SHP77 treated with DMSO at 0.1 percent for 48 hours (cell line): ENCODE results near the gene NANP.
"Not testable (repeated sequence)": the region's sequence is repeated elsewhere in the genome, so short reads cannot be mapped to it uniquely, and the experiment has no call there.

Experiments used
- DNase-seq: peaks from one replicate; lab custom pipeline; 2025; lab: John Stamatoyannopoulos, UW

Gene NANP

DNA sequence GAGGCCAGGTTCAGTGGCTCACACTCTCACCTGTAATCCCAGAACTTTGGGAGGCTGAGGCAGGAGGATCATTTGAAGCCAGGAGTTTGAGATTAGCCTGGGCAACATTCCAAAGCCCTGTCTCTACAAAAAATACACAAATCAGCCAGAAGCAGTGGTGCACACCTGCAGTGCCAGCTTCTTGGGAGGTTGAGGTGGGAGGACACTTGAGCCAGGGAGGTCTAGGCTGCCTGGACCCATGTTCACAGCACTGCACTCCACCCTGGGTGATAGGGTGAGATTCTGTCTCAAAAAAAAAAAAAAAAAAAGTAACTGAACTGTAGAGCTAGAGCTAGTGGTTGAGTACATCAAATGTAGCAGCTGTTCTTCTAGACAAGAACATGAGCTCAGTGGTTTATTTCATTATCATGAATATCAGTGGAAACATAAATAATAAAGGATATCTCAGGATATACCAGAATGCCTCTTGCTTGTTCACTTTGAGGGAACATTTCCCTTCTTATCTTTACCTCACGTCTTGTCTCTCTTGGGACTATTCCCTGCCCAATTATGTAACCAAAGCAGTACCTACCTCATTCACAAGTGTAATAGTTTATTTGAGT is 17.6 kb downstream of the NANP start:
- no peak for DNase-seq

DNA sequence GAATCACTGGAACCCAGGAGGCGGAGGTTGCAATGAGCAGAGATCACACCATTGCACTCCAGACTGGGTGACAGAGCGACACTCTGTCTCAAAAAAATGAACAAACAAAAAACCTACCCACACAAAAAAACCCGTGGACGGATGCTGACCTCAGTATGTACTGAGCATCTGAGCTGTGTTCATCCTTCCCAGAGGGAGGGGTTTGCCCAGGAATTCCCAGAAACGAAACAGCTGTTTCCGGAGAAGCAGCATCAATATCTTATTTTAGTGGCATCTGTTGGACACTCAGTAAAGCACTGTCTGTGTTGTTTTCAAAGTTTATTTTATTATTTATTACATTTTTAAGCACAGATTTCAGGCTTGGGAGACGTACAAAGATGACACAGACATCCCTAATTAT is 18.7 kb downstream of the NANP start:
- no peak for DNase-seq

DNA sequence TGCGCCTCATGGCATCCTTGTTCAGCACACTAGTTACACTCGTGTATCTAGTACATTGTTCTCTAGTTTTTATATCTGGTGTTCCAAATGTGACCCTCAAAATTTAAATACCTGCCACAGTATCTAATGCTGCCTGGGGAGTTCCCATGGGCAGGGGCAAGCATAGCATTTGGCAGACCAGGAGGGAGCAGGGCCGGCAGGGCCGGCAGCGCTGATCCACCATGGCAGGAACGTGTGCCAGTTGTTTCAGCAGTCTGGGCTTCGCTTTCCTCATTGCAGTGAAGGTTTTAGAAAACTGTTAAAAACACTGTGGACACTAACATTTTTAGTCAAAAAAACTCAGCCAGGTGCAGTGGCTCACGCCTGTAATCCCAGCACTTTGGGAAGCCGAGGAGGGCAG is 19.2 kb downstream of the NANP start:
- no peak for DNase-seq

DNA sequence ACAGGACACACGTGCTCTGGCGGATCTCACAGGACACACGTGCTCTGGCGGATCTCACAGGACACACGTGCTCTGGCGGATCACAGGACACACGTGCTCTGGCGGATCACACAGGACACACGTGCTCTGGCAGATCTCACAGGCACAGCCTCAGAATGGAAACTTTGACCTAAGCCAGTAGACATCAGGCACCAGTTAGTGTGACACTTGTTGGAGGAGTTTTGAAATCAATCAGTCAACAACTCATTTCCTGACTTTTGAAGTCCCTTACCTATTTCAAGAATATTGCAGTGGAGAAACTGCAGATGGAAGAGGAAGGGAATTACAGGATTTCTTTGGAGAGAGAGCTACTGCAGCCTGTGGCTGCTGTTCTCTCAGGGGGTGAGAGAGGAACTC is 20.9 kb downstream of the NANP start:
- not testable (repeated sequence) for DNase-seq

DNA sequence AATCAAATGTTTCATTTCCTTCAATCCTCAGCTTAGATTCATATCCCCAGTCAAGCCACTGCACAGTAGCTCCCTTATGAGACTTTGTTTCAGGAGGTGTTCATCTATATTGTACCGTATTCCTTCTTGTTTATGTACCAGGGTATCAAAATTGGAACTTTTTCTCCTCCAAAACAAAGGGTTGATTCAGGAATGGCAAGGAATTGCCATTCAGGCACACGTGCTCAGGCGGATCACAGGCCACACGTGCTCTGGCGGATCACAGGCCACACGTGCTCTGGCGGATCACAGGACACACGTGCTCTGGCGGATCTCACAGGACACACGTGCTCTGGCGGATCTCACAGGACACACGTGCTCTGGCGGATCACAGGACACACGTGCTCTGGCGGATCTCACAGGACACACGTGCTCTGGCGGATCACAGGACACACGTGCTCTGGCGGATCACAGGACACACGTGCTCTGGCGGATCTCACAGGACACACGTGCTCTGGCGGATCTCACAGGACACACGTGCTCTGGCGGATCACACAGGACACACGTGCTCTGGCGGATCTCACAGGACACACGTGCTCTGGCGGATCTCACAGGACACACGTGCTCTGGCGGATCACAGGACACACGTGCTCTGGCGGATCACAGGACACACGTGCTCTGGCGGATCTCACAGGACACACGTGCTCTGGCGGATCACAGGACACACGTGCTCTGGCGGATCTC is 21.5 kb downstream of the NANP start:
- not testable (repeated sequence) for DNase-seq

DNA sequence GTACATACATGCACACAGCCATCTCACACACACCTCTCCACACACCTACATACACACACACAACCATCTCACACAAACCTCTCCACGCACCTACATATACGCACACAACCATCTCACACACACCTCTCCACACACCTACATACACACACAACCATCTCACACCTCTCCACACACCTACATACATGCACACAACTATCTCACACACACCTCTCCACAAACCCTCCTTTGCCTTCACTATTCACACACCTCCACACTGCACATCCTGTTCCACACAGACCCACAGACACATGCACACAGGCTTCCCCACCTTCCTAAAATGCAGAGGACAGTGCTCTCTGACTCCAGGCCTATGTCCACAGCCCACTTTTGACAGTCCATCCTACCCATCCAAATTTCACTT is 22.2 kb downstream of the NANP start:
- DNase-seq = no peak

DNA sequence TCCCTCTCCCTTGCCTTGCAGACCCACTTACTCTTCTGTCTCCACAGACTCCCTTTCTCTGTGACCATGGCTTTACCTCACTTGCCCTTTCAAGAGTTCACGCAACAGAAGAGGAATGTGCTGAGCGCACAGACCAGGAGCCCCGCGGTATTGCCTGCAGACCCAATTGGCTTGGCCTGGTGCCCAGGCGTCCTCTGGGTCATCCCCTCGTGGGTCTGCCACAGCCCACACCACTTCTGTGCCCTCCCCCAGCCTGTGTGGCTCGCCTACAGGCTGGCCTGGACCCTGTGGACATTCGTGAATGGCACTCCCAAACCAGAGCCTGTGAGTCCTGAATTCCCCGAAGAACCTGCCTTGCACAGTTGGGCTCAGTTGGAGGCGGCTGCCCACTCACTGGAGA is 23.2 kb downstream of the NANP start:
- no peak for DNase-seq

DNA sequence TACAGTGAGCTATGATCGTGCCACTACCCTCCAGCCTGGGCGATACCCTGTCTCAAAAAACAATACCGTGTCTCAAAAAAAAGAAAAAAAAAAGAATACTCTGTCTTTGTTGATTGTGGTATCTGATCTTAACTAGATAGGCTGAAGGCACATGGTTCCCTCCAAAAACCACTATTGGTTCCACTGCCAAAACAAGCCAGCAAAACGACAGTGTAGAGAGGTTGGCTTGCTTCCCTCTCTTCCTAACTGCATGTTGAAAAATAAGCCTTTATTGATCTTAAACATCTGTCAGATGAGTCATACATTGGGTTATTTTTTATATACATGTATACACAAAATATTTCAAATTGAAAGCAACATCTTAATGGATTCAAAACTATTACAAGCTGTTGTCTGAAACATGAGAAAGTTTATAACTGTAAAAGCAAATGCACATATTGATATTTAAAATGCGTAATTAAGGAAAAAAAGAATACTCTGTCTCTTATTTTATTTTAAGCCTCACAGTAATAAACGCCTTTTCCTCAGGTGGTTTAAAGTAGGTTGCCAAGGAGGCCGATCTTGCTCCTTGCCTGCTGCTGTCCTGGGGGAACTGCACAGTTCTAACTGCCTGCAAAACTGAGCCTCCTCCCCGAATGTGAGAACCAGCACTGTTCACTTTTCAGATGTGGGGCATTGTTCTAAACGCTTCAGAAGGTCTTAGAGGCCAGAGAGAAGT is 31.5 kb downstream of the NANP start:
- DNase-seq = no peak

DNA sequence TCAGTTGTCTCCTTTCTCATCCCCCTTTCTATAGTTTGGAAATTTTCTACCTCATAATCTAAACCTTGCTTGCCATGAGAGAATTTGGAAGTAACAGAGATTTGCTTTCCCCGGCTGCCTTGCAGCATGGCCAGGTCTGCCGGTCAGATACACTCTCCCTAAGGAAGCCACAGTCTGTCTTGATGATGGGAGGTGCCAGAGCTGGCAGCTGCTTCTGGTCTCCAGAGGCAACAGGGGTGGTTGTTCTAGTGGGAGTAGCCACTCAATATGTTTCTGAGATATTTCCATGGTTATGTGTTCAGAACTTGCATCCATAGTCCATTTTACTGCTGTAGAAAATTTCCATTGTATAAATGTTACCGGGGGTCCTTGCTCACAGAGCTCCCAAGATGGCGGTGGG is 33.0 kb downstream of the NANP start:
- DNase-seq = not testable (repeated sequence)

DNA sequence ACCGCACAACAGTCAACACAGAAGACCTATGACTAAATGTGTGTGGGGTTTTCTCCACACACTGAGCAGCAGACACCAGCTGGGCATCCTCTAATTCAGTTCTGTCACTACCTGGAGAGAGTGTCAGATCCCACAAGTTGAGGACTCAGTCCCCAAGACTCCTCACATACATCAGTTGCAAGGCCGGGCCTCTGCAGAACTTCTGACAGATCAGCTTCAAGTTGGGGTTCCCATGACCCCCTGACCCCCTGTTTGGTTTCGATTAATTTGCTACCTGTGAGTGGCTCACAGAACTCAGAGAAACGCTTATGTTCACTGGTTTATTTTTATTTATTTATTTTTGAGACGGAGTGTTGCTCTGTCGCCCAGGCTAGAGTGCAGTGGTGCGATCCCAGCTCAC is 35.3 kb downstream of the NANP start:
- DNase-seq = no peak

DNA sequence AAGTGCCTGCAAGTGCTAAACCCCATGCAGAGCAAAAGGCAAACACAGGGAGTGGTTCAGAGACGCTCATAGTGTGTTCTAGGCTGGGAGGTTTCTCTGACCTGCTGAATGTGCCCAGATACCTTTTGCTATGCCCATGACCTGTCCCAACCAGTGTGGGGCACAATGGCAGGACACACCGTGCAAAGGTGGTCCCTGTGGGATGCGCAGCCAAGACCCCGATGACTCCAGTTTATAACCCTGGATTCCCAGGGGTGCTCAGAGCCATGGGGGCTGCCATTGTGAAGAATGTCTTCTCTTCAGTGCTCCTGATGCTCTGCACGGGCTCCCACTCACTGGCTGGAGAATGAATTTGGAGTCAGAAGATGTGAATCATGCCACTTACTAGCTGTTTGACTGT is 36.3 kb downstream of the NANP start:
- no peak for DNase-seq

DNA sequence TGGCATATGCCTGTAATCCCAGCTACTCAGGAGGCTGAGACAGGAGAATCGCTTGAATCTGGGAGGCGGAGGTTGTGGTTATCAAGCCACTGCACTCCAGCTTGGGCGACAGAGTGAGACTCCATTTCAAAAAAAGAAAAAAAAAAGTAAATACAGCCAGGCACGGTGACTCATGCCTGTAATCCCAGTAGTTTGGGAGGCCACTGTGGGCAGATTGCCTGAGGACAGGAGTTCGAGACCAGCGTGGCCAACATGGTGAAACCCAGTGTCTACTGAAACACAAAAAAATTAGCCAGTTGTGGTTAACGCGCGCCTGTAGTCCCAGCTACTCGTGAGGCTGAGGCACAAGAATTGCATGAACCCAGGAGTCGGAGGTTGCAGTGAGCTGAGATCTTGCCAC is 36.9 kb downstream of the NANP start:
- no peak for DNase-seq

DNA sequence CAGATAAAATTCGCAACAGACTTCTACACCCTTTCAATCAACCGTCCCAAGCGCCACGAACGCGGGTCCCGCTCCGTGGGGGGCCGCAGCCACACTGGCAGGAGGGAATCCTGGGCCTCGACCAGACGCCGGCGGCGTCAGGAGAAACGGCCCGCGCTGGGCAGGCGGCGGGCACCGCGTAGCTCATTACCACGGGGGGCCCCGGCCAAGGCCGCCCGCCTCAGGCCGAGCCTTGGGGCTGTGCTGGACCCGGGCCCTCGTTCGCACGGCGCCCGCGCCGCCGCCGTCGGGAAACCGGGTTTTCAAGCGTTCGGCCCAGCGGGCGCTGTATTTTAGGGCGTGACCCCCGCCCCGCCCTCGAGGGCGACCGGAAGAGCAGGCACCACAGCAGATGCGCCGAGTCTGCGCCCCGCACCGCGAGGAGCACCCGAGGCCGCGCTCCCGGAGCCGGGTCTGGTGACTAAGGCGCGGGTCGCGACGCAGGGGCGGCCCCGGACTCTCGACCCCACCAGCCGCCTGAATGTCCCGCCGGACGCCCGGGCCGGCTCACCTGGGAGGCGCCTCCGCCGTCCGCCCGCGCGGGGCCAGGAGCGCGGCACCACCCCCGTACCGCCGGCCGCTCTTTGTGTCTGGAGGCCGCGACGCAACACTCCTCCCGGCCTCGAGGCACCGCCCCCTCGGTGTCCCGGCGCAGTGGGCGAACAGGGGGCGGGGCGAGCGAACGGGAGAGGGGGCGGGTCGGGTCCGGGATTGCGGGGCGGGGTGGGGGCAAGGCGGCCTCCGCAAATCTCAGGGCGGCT is 38.7 kb downstream of the NANP start, which contains the start of gene NINL:
Gene NINL (minus strand): TSS at position 627 of the 800 bp plus-strand sequence. CDS start 58,944 bp downstream, outside the sequence.
- peak; percentile 43 for DNase-seq

DNA sequence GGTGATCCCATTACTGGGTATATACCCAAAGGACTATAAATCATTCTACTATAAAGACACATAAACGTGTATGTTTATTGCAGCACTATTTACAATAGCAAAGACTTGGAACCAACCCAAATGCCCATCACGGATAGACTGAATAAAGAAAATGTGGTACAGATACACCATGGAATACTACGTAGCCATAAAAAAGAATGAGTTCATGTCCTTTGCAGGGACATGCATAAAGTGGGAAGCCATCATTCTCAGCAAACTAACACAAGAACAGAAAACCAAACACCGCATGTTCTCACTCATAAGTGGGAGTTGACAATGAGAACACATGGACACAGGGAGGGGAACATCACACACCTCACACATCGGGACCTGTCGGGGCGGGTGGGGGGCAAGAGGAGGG is 40.2 kb downstream of the NANP start:
- not testable (repeated sequence) for DNase-seq

DNA sequence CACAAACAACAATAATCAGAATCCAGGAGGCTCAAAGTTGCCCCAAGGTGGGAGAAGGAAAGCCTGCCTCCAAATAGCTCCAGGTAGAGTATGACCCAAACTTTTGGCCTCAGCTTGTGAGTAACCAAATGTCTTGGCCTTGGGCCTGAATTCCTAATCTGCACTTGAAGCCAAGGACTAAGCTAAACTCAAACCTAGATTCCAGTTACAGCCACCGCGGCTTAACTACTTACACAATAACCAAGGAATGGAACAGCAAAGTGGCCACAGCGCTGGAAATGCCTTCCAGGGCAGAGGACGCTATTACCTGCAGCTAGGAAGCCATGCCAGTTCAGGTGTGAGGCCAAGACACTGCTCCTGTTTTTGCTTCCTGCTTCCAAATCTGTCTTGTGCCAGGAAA is 43.1 kb downstream of the NANP start:
- no peak for DNase-seq

DNA sequence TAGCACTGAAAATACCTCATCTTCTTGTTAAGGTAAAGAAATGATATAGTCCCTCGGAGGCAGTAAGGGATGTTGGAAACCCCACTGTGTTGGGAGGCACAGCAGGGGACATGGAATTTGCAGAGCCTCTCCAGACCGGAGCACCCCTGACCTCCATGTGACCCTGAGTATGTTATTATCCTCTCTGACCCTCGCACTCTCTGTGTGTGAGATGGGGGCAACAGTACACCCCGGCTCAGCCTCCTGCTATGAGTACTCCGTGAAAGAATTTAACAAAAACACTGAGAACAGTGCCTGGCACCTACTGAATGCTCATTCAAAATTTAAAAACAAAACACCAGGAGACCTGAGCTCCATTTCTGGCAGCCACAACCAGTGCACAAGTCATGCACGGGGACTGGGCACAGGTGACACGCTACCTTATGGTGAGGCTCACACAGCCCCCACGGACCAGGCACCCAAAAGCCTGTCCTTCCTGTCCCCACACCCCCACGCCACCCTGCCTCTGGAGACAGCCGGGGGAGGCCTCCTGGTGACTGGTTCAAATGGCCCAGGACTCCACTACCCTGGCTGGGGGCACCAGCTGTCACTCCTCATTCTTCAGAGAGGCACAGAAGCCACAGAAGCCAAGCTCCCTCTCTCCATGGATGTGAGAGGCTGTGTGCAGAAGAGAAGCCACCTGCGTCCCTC is 44.6 kb downstream of the NANP start:
- DNase-seq = no peak

DNA sequence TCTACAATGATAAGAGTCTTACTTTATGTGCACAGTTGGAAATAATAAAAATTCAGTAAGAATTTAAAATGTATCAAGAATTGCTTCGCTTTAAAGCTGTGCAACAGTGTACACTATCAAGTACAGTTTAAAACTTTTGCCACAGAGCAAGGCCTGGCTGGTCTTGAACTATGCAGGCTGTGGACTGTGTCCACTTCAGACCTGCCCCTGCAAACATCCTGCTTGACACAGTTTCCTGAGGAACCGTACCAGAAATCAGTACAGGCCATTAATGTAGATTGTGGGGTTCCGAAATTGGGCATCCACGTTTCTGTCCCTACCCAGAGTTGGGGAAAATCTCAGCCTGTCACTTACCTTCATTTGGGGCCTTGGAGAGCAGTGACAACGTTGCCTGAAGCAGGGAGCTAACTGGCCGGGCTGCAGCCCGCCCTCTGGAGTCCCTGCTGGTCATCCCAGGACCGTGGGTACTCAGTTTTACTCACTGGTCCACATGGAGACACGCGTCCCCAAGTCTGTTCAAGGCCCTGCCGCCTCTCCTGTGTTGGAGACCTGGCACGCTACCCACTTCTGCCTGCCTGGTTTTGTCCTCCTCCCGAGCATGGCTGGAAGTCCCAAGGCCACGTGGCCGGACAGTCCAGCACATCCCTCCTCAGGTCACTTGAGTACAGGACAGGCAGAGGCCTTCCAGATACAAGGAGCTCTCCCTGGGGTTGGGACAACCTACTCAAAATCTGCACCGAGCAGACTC is 46.9 kb downstream of the NANP start:
- no peak for DNase-seq

DNA sequence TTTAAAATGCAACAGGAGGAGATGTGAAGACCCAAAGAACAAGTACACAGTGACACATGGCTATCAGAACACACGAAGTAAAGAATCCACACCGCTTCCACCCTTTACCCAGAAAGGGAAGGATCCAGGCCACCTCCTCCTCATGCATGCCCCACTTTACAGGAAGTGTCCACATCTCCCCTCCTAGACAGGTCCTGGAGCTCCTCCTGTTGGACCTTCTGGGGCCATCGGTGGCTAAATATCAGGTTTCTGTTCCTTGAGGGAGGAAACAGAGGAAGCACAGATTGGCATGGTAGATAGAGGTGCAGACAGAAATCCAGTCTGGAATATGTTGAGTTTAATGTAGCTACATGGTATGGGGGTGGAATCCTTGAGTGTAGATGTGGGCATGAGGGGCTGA is 49.4 kb downstream of the NANP start:
- DNase-seq = no peak

DNA sequence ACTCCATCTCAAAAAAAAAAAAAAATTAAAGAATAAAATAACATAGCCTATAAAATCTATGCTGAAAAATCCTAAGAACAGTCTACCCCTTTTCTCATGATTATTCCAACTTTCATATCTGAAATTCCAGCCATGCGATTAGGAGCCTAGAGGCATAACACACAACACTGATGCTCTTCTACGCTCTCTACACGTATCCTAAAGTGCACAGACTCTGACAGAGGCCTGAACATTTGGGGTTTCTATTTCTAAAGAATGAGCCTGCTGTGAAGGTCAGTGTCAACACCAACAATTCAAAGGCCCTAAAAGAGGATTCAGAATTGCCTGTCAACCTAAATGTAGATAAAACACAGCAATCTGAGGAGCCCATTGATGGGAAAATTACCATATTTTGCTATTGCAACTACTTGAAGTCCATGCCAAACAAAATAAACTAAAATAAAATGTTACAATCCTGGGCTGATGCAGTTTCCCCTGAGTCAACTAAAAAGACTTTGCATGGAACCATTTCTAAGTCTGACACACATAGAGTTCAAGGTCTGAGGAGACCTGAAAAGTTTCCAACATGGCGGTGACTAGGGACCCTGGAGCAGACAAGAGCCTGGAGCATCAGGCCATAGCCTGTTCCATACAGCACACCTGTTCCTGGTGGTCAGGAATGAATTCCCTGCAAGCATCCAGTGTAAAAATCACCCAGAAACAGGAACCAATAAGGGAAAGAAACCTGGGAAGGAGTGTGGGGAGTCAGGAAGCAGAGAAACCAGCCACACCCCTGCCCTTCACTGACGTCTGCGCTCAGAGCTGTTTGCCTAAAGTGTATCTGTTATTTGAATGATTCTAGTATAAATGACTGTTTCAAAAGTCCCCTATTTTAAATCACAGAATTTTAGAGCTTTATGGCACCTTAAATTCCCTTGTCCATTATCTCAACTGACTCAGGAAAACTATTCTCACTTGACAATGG is 50.2 kb downstream of the NANP start:
- DNase-seq = no peak

DNA sequence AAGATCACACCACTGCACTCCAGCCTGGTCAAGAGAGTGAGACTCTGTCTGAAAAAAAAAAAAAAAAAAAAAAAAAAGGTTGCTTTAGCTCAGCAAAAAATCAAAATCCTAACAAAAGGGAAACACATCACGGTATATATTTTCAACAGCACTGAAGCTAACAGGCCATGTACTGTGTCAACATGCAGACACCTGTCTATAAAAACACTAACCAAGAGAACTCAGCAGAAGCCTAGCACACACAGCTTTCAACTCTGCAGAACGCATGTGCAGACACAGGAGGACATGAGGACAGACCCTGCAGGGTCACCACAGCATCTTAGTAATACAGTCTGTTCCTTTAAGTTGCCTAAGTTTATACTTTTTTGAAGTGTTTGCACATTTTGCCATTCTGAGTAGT is 52.0 kb downstream of the NANP start:
- peak; percentile 11 for DNase-seq
